IMR-90 (cell line): ENCODE data around the gene KCNJ6. TPM values are rescaled to one million over a fixed set of nuclear protein-coding genes. Genes with fewer than 3 reads are reported as not detected.

ENCODE experiments used
- ATAC-seq: fragments of 200-7000 bp; cut with Tn5 transposase; 2 replicates; pipeline ENCODE4 v1.9.1; 2020; ENCODE audit warnings: low read depth, mild to moderate bottlenecking, moderate library complexity
- BruUV-seq: library from RNA; stranded (reverse); fragments of 400-500 nt; replicated peaks from 2 replicates; lab custom pipeline; 2021; lab: Mats Ljungman, UMichigan
- CTCF ChIA-PET: fragments of 300-600 bp; formaldehyde crosslinking; extraction: SDS; loops from one replicate; lab custom pipeline; 2021; ENCODE audit warnings: antibody characterized with exemption; lab: Yijun Ruan, JAX
- POLR2A ChIA-PET: fragments of 300-600 bp; sonication (Branson Sonifier 250); formaldehyde crosslinking; loops from one replicate; lab custom pipeline; 2022; ENCODE audit warnings: antibody characterized with exemption; ENCODE audit not compliant: unreplicated experiment; lab: Charles Lee
- DNase-seq: peaks from one replicate; pipeline ENCODE4 v3.0.0; 2013
- H2AFZ ChIP-seq: replicated peaks from 2 replicates; pipeline ENCODE3; 2013; ENCODE audit warnings: low read length, mild to moderate bottlenecking; ENCODE audit not compliant: poor library complexity
- H2AK5ac ChIP-seq: 2 replicates; pipeline ENCODE4 v1.6.1; 2013; ENCODE audit warnings: low read depth, low read length, inconsistent platforms
- H2AK9ac ChIP-seq: replicated peaks from 2 replicates; pipeline ENCODE3; 2013; ENCODE audit warnings: mild to moderate bottlenecking, low read depth, low read length, moderate library complexity; ENCODE audit not compliant: poor library complexity
- H2BK120ac ChIP-seq: 2 replicates; pipeline ENCODE4 v1.6.1; 2013; ENCODE audit warnings: low read depth, low read length, inconsistent platforms
- H2BK15ac ChIP-seq: 3 replicates; pipeline ENCODE4 v1.6.1; 2013; ENCODE audit warnings: low read depth, low read length, inconsistent platforms
- H2BK20ac ChIP-seq: 2 replicates; pipeline ENCODE4 v1.6.1; 2013; ENCODE audit warnings: low read depth, mild to moderate bottlenecking, inconsistent platforms, low read length, moderate library complexity
- H2BK5ac ChIP-seq: 2 replicates; pipeline ENCODE4 v1.6.1; 2013; ENCODE audit warnings: mild to moderate bottlenecking, low read depth, low read length, inconsistent platforms; ENCODE audit not compliant: poor library complexity, severe bottlenecking
- H3K14ac ChIP-seq: replicated peaks from 2 replicates; pipeline ENCODE4 v1.6.1; 2013; ENCODE audit warnings: low read depth, low read length, inconsistent platforms
- H3K18ac ChIP-seq: 2 replicates; pipeline ENCODE4 v1.6.1; 2013; ENCODE audit warnings: low read depth, low read length, control low read depth
- H3K23ac ChIP-seq: 2 replicates; pipeline ENCODE4 v1.6.1; 2013; ENCODE audit warnings: low read depth, low read length, inconsistent platforms
- H3K27ac ChIP-seq: 2 replicates; pipeline ENCODE4 v1.5.1; 2013; ENCODE audit warnings: mild to moderate bottlenecking, control low read depth, low read length; ENCODE audit not compliant: insufficient read depth
- H3K27me3 ChIP-seq: 2 replicates; pipeline ENCODE4 v1.6.1; 2013; ENCODE audit warnings: low read length; ENCODE audit not compliant: control insufficient read depth, insufficient read depth
- H3K36me3 ChIP-seq: 2 replicates; pipeline ENCODE4 v1.6.1; 2013; ENCODE audit warnings: low read length, mixed read lengths; ENCODE audit not compliant: control insufficient read depth, insufficient read depth
- H3K4ac ChIP-seq: 2 replicates; pipeline ENCODE4 v1.6.1; 2013; ENCODE audit warnings: low read depth, low read length, inconsistent platforms
- H3K4me1 ChIP-seq: 2 replicates; pipeline ENCODE4 v1.6.1; 2013; ENCODE audit warnings: low read length, mixed read lengths; ENCODE audit not compliant: control insufficient read depth, insufficient read depth
- H3K4me2 ChIP-seq: 2 replicates; pipeline ENCODE4 v1.6.1; 2013; ENCODE audit warnings: low read depth, mild to moderate bottlenecking, control low read depth, low read length, moderate library complexity
- H3K4me3 ChIP-seq: 2 replicates; pipeline ENCODE4 v1.5.1; 2013; ENCODE audit warnings: low read depth, mild to moderate bottlenecking, control low read depth, low read length, moderate library complexity; ENCODE audit not compliant: insufficient read depth
- H3K56ac ChIP-seq: 2 replicates; pipeline ENCODE4 v1.6.1; 2013; ENCODE audit warnings: low read length, inconsistent platforms; ENCODE audit not compliant: insufficient read depth; ENCODE audit errors: extremely low read depth
- H3K79me1 ChIP-seq, 2 experiments: 2 replicates each; pipeline ENCODE4 v1.6.1; 2013; ENCODE audit warnings: low read length in 2 of 2, inconsistent platforms in 1 of 2, low read depth in 1 of 2
- H3K9ac ChIP-seq: 2 replicates; pipeline ENCODE4 v1.6.1; 2013; ENCODE audit warnings: low read depth, low read length, control low read depth
- H3K9me1 ChIP-seq: 2 replicates; pipeline ENCODE4 v1.6.1; 2013; ENCODE audit warnings: low read length, inconsistent platforms; ENCODE audit not compliant: insufficient read depth
- H3K9me3 ChIP-seq: 2 replicates; pipeline ENCODE4 v1.6.1; 2013; ENCODE audit warnings: low read length; ENCODE audit not compliant: control insufficient read depth, insufficient read depth
- H4K20me1 ChIP-seq: 2 replicates; pipeline ENCODE4 v1.6.1; 2013; ENCODE audit warnings: low read length, inconsistent platforms; ENCODE audit not compliant: insufficient read depth
- H4K5ac ChIP-seq: 2 replicates; pipeline ENCODE4 v1.6.1; 2013; ENCODE audit warnings: mild to moderate bottlenecking, low read depth, low read length, control low read depth
- H4K8ac ChIP-seq, 2 experiments: 2 replicates each; pipeline ENCODE4 v1.6.1; 2013; ENCODE audit warnings: low read depth in 2 of 2, low read length in 2 of 2, control low read depth in 1 of 2, inconsistent platforms in 1 of 2
- H4K91ac ChIP-seq: 2 replicates; pipeline ENCODE4 v1.6.1; 2013; ENCODE audit warnings: low read depth, low read length, inconsistent platforms; ENCODE audit not compliant: insufficient read depth
- CHD1 ChIP-seq: IDR thresholded peaks from 2 replicates; pipeline ENCODE4 v1.6.1; 2012; ENCODE audit warnings: low read depth, low read length, improper control_type of control experiment
- ELK1 ChIP-seq: fragments of 150-350 bp; IDR thresholded peaks from 2 replicates; pipeline ENCODE4 v1.6.1; 2016; ENCODE audit warnings: low read depth, mild to moderate bottlenecking, low read length, moderate library complexity, borderline replicate concordance
- MAFK ChIP-seq: IDR thresholded peaks from 2 replicates; pipeline ENCODE4 v1.6.1; 2012; ENCODE audit warnings: low read depth, low read length, improper control_type of control experiment
- MAZ ChIP-seq: IDR thresholded peaks from 2 replicates; pipeline ENCODE4 v1.6.1; 2012; ENCODE audit warnings: low read depth, mild to moderate bottlenecking, low read length, improper control_type of control experiment, moderate library complexity, borderline replicate concordance
- NFE2L2 ChIP-seq: fragments of 150-350 bp; IDR thresholded peaks from 2 replicates; pipeline ENCODE4 v1.6.1; 2016; ENCODE audit warnings: low read depth, mild to moderate bottlenecking, low read length
- RAD21 ChIP-seq: IDR thresholded peaks from 2 replicates; pipeline ENCODE4 v1.6.1; 2012; ENCODE audit warnings: low read length, improper control_type of control experiment
- RCOR1 ChIP-seq: IDR thresholded peaks from 2 replicates; pipeline ENCODE4 v1.6.1; 2012; ENCODE audit warnings: mild to moderate bottlenecking, low read length, improper control_type of control experiment; ENCODE audit not compliant: insufficient replicate concordance
- RFX5 ChIP-seq: IDR thresholded peaks from 2 replicates; pipeline ENCODE4 v1.8.0; 2012; ENCODE audit warnings: low read depth, mild to moderate bottlenecking, low read length, moderate library complexity
- USF2 ChIP-seq: fragments of 150-350 bp; IDR thresholded peaks from 2 replicates; pipeline ENCODE4 v1.6.1; 2017; ENCODE audit warnings: mild to moderate bottlenecking, antibody characterized with exemption, low read length, low read depth
- WGBS, 2 experiments: methylation state at CpG; one replicate each; pipeline versions ENCODE4 v1.1.5 to v1.1.7; 2013; ENCODE audit warnings: missing lambda C conversion rate in 2 of 2; ENCODE audit not compliant: insufficient read length in 1 of 2; ENCODE audit errors: extremely low coverage in 2 of 2; 5-methylcytosine and 5-hydroxymethylcytosine counted together
- dilution Hi-C: fragments of 300-500 bp; cut with HindIII; formaldehyde crosslinking; loops from one replicate; pipeline ENCODE4 v1.14.3; 2018; ENCODE audit warnings: low sequenced_read_pairs; ENCODE audit not compliant: unreplicated experiment
- in situ Hi-C: fragments of 300-500 bp; cut with MboI; formaldehyde crosslinking; loops from 3 replicates; pipeline ENCODE4 v1.14.3; 2019; ENCODE audit warnings: low sequenced_read_pairs, inconsistent platforms, mixed read lengths
- intact Hi-C: fragments of 100-400 bp; cut with micrococcal nuclease; formaldehyde crosslinking; loops from 2 replicates; pipeline ENCODE4 v1.10.0; 2022
- polyA plus RNA-seq, 3 experiments: library from polyadenylated mRNA; depleted of rRNA; stranded (reverse); fragments of >200 nt; gene quantifications; 2 replicates each; pipeline ENCODE4 v1.2.3, GENCODE V29; 2012; ENCODE audit warnings: low replicate concordance in 1 of 3
- total RNA-seq: library from RNA; depleted of rRNA; stranded (reverse); fragments of >200 nt; gene quantifications from 2 replicates; pipeline ENCODE4 v1.2.3, GENCODE V29; 2012

Gene KCNJ6
- total and polyA plus RNA-seq, 2 of the 4 experiments (the other 2 are of a cell fraction): under 0.01 to 0.02 TPM

GRCh38 chr21:37566790-37567615 is 349.3 kb downstream of the KCNJ6 start:
- H3K23ac ChIP-seq: no peak overlapping the region
- H2AK5ac ChIP-seq: no peak overlapping the region
- ATAC-seq (no peak), DNase-seq (no peak)
- H4K20me1 ChIP-seq: peaks cover 3% of the 10 kb centered on the region; the same call in 1 of the 2 replicates
- H3K27me3 ChIP-seq: peaks cover 8% of the 10 kb centered on the region
- H4K5ac ChIP-seq: no peak overlapping the region
- no peak overlapping the region for H4K8ac ChIP-seq
- H3K4me1 ChIP-seq: peaks cover 9% of the 10 kb centered on the region
- no peak overlapping the region for H2AFZ ChIP-seq
- no peak overlapping the region for H3K56ac ChIP-seq
- no peak overlapping the region for H3K4ac ChIP-seq
- no peaks in the 10 kb centered on the region for H3K36me3 ChIP-seq
- H3K9me1 ChIP-seq: peaks cover 12% of the 10 kb centered on the region
- ChIA-PET POLR2A (no interaction called here), CTCF (no interaction called here)
- no peak overlapping the region for H2BK5ac ChIP-seq
- no peak for TF ChIP-seq CHD1
- TF ChIP-seq NFE2L2: no peak
- no peak for TF ChIP-seq RAD21
- no peak for TF ChIP-seq USF2
- TF ChIP-seq RCOR1: no peak
- no peak for TF ChIP-seq MAZ
- TF ChIP-seq RFX5: no peak
- no peak for TF ChIP-seq MAFK
- TF ChIP-seq ELK1: no peak
- H2BK20ac ChIP-seq: no peak overlapping the region
- H3K18ac ChIP-seq: no peak overlapping the region
- peaks cover 2% of the 10 kb centered on the region for H3K9me3 ChIP-seq
- no peak overlapping the region for H4K91ac ChIP-seq
- WGBS, 2 experiments: 73% methylated on average over 4 of the region's 14 CpGs; no CpG with 5 or more reads in 1 of the 2 experiments
- in situ Hi-C loops: no loop called here
- H3K9ac ChIP-seq: no peak overlapping the region
- H2AK9ac ChIP-seq: no peak overlapping the region
- H2BK15ac ChIP-seq: no peak overlapping the region
- BruUV-seq: no TSS peak
- no peak overlapping the region for H3K27ac ChIP-seq
- dilution Hi-C loops: no loop called here
- intact Hi-C loops: no loop called here
- no peak overlapping the region for H2BK120ac ChIP-seq
- H3K79me1 ChIP-seq: peaks cover 0 to 12% of the 10 kb centered on the region in 2 experiments; a peak in 3 of 4 replicates
- H3K4me2 ChIP-seq: no peak overlapping the region
- no peak overlapping the region for H3K14ac ChIP-seq
- H3K4me3 ChIP-seq: no peak overlapping the region
